ENCODE data around the gene TMEM132D.

Gene TMEM132D

GRCh38 chr12:129152351-129153104 lies 751.3 kb downstream of the TMEM132D start:
- DNase-seq: peak; percentile 75

GRCh38 chr12:129150721-129151120 lies 753.1 kb downstream of the TMEM132D start:
- DNase-seq: no peak

GRCh38 chr12:129145381-129145780 lies 758.4 kb downstream of the TMEM132D start:
- no peak for DNase-seq

GRCh38 chr12:129138776-129139175 lies 765.0 kb downstream of the TMEM132D start:
- DNase-seq: no peak

- DNase-seq: no peak
These were observed 767.0 kb downstream of the TMEM132D start for GRCh38 chr12:129136694-129137325.

GRCh38 chr12:129127771-129128170 lies 776.1 kb downstream of the TMEM132D start:
- no peak for DNase-seq

GRCh38 chr12:129127211-129127610 lies 776.6 kb downstream of the TMEM132D start:
- DNase-seq: no peak

- no peak for DNase-seq
These were observed 784.3 kb downstream of the TMEM132D start for GRCh38 chr12:129119537-129119936.

- DNase-seq: peak; percentile 64
These were observed 788.3 kb downstream of the TMEM132D start for GRCh38 chr12:129115558-129115957.

- peak; percentile 42 for DNase-seq
These were observed 793.2 kb downstream of the TMEM132D start for GRCh38 chr12:129110575-129110974.

GRCh38 chr12:129109174-129110001 lies 794.4 kb downstream of the TMEM132D start:
- DNase-seq: peak; percentile 27

- DNase-seq: peak; percentile 32
These were observed 797.1 kb downstream of the TMEM132D start for GRCh38 chr12:129106772-129107171.

GRCh38 chr12:129103231-129103630 lies 800.6 kb downstream of the TMEM132D start:
- DNase-seq: peak; percentile 41

- DNase-seq: peak; percentile 35
These were observed 801.6 kb downstream of the TMEM132D start for GRCh38 chr12:129102233-129102632.

- no peak for DNase-seq
These were observed 802.0 kb downstream of the TMEM132D start for GRCh38 chr12:129101816-129102215.

GRCh38 chr12:129101404-129101803 lies 802.4 kb downstream of the TMEM132D start:
- DNase-seq: no peak

GRCh38 chr12:129097451-129097850 lies 806.4 kb downstream of the TMEM132D start:
- no peak for DNase-seq

- DNase-seq: peak; percentile 47
These were observed 806.9 kb downstream of the TMEM132D start for GRCh38 chr12:129096968-129097367.

- no peak for DNase-seq
These were observed 807.6 kb downstream of the TMEM132D start for GRCh38 chr12:129096184-129096583.

- DNase-seq: no peak
These were observed 814.2 kb downstream of the TMEM132D start for GRCh38 chr12:129089576-129089975.

- no peak for DNase-seq
These were observed 818.7 kb downstream of the TMEM132D start for GRCh38 chr12:129084875-129085826.

GRCh38 chr12:129083121-129083840 lies 820.5 kb downstream of the TMEM132D start:
- no peak for DNase-seq

Data from islet precursor cell (in vitro differentiated cells).